Liver (tissue), 9 donors: Measurements from ENCODE around the gene HSF4. TPM values are rescaled to one million over a fixed set of nuclear protein-coding genes. Genes with fewer than 3 reads are reported as not detected.

Experiments used
- DNase-seq: peaks from one replicate; pipeline ENCODE4 v3.0.0-alpha.2; 2017; ENCODE audit warnings: low spot score
- H3K27ac ChIP-seq, 2 donors: one replicate each; pipeline ENCODE4 v1.7.0; 2013; ENCODE audit warnings: inconsistent platforms in 2 of 2, low read length in 2 of 2, control low read depth in 1 of 2, low read depth in 1 of 2, mild to moderate bottlenecking in 1 of 2
- H3K27me3 ChIP-seq, 4 donors: one replicate each; pipeline versions ENCODE4 v1.6.1 to v1.7.0; 2013; ENCODE audit warnings: low read length in 3 of 4, inconsistent platforms in 1 of 4, mild to moderate bottlenecking in 1 of 4, moderate library complexity in 1 of 4; ENCODE audit not compliant: control insufficient read depth in 4 of 4, insufficient read depth in 4 of 4
- H3K36me3 ChIP-seq, 4 donors: one replicate each; pipeline versions ENCODE4 v1.6.1 to v1.7.0; 2013; ENCODE audit warnings: low read length in 3 of 4, mild to moderate bottlenecking in 3 of 4, low read depth in 1 of 4, moderate library complexity in 1 of 4; ENCODE audit not compliant: control insufficient read depth in 4 of 4, insufficient read depth in 3 of 4
- H3K4me1 ChIP-seq, 4 donors: one replicate each; pipeline versions ENCODE4 v1.6.1 to v1.7.0; 2013; ENCODE audit warnings: low read length in 3 of 4, mild to moderate bottlenecking in 3 of 4, moderate library complexity in 1 of 4; ENCODE audit not compliant: control insufficient read depth in 4 of 4, insufficient read depth in 4 of 4
- H3K4me3 ChIP-seq, 3 donors: one replicate each; pipeline versions ENCODE4 v1.6.1 to v1.7.0; 2013; ENCODE audit warnings: low read length in 3 of 3, control low read depth in 1 of 3, low read depth in 1 of 3, mild to moderate bottlenecking in 1 of 3
- H3K9ac ChIP-seq, 2 donors: one replicate each; pipeline ENCODE4 v1.7.0; 2013; ENCODE audit warnings: low read length in 2 of 2, mild to moderate bottlenecking in 2 of 2, moderate library complexity in 2 of 2, control low read depth in 1 of 2, low read depth in 1 of 2
- H3K9me3 ChIP-seq, 4 donors: one replicate each; pipeline versions ENCODE4 v1.6.1 to v1.7.0; 2013; ENCODE audit warnings: low read length in 3 of 4; ENCODE audit not compliant: control insufficient read depth in 4 of 4
- ATF3 ChIP-seq: IDR thresholded peaks from 2 replicates; pipeline ENCODE4 v1.6.1; 2016; ENCODE audit warnings: antibody characterized with exemption
- CTCF ChIP-seq: fragments of 150-350 bp; IDR thresholded peaks from 2 replicates; pipeline ENCODE4 v1.5.1; 2017; ENCODE audit warnings: improper control_type of control experiment, low read depth, low read length; ENCODE audit not compliant: missing input control
- EGR1 ChIP-seq, 2 donors: IDR thresholded peaks; 2 replicates each; pipeline ENCODE4 v1.6.1; 2016 to 2018; ENCODE audit warnings: antibody characterized with exemption in 2 of 2, low read depth in 2 of 2
- FOXA1 ChIP-seq: IDR thresholded peaks from 2 replicates; pipeline ENCODE4 v1.6.1; 2016; ENCODE audit warnings: antibody characterized with exemption
- FOXA2 ChIP-seq: IDR thresholded peaks from 2 replicates; pipeline ENCODE4 v1.6.1; 2016; ENCODE audit warnings: antibody characterized with exemption
- GABPA ChIP-seq, 2 donors: IDR thresholded peaks in 1 of 2; conservative IDR thresholded peaks in 1 of 2; 2 replicates each; pipeline ENCODE4 v1.6.1; 2016; ENCODE audit warnings: antibody characterized with exemption in 2 of 2, mild to moderate bottlenecking in 1 of 2, moderate library complexity in 1 of 2
- HNF4A ChIP-seq, 2 donors: conservative IDR thresholded peaks; 2 replicates each; pipeline ENCODE4 v1.6.1; 2016; ENCODE audit warnings: antibody characterized with exemption in 2 of 2, mild to moderate bottlenecking in 2 of 2
- HNF4G ChIP-seq: IDR thresholded peaks from 2 replicates; pipeline ENCODE4 v1.6.1; 2016; ENCODE audit warnings: antibody characterized with exemption
- JUND ChIP-seq, 2 donors: IDR thresholded peaks; 2 replicates each; pipeline ENCODE4 v1.6.1; 2016; ENCODE audit warnings: antibody characterized with exemption in 2 of 2
- MAX ChIP-seq: IDR thresholded peaks from 2 replicates; pipeline ENCODE4 v1.6.1; 2016; ENCODE audit warnings: antibody characterized with exemption
- NR2F2 ChIP-seq: IDR thresholded peaks from 2 replicates; pipeline ENCODE4 v1.6.1; 2016; ENCODE audit warnings: antibody characterized with exemption
- RAD21 ChIP-seq, 2 donors: IDR thresholded peaks; 2 replicates each; pipeline ENCODE4 v1.6.1; 2016; ENCODE audit warnings: antibody characterized with exemption in 2 of 2, mild to moderate bottlenecking in 2 of 2
- REST ChIP-seq: IDR thresholded peaks from 2 replicates; pipeline ENCODE4 v1.6.1; 2016; ENCODE audit warnings: antibody characterized with exemption, mild to moderate bottlenecking
- RXRA ChIP-seq, 2 donors: IDR thresholded peaks; 2 replicates each; pipeline ENCODE4 v1.6.1; 2017 to 2018; ENCODE audit warnings: antibody characterized with exemption in 2 of 2, mild to moderate bottlenecking in 1 of 2
- TAF1 ChIP-seq: conservative IDR thresholded peaks from 2 replicates; pipeline ENCODE4 v1.6.1; 2016; ENCODE audit warnings: antibody characterized with exemption, mild to moderate bottlenecking
- YY1 ChIP-seq: IDR thresholded peaks from 2 replicates; pipeline ENCODE4 v1.6.1; 2016; ENCODE audit warnings: antibody characterized with exemption, mild to moderate bottlenecking
- ZBTB33 ChIP-seq: IDR thresholded peaks from 2 replicates; pipeline ENCODE4 v1.6.1; 2016; ENCODE audit warnings: antibody characterized with exemption
- WGBS: extraction: QIAGEN DNeasy Blood & Tissue Kit; methylation state at CpG from one replicate; pipeline ENCODE4 v1.1.7; 2013; 5-methylcytosine and 5-hydroxymethylcytosine counted together
- polyA plus RNA-seq, 2 donors: library from polyadenylated mRNA; stranded (reverse) in 1 of 2; unstranded in 1 of 2; fragments of 200-250 nt in 1 of 2; fragments of >200 nt in 1 of 2; fragmentation: Nextera tagmentation in 1 of 2; extraction: Ambion mirVana in 1 of 2; gene quantifications; one replicate each; pipeline versions ENCODE4 v1.2.1 to v1.2.3, GENCODE V29; 2013 to 2015
- total RNA-seq, 2 donors: library from RNA; depleted of rRNA; stranded (reverse); fragments of >200 nt; gene quantifications; one replicate each; pipeline ENCODE4 v1.2.3, GENCODE V29; 2014
- donor health status: healthy.
- donor health status: healthy.
- donor health status: healthy.
- donor health status: healthy.
- donor health status: healthy.

The HSF4 gene
- total and polyA plus RNA-seq, 4 donors = 0.42 to 5.1 (median 4.3) TPM

- peaks cover 14 to 24% (median 18%) of the 10 kb centered on the region in 4 donors for H3K4me1 ChIP-seq
- no peaks in the 10 kb centered on the region for H3K9me3 ChIP-seq
- no peak for TF ChIP-seq ATF3
- TF ChIP-seq YY1 = no peak
- TF ChIP-seq RXRA (IDR thresholded peaks at IDR 0.05) = no peak
- no peak for TF ChIP-seq HNF4G
- TF ChIP-seq FOXA1 = no peak
- TF ChIP-seq FOXA2 = no peak
- no peak for TF ChIP-seq MAX
- no peak for TF ChIP-seq TAF1
- no peak for TF ChIP-seq CTCF
- no peak for TF ChIP-seq RAD21 (IDR thresholded peaks at IDR 0.05)
- no peak for TF ChIP-seq GABPA (IDR thresholded peaks at IDR 0.05 in 1 of 2, conservative IDR thresholded peaks at IDR 0.05 in 1 of 2)
- no peak overlapping the region for H3K27ac ChIP-seq
- 97% methylated on average over 3 of the region's 3 CpGs for WGBS
- no peaks in the 10 kb centered on the region for H3K27me3 ChIP-seq
- peaks cover 0 to 23% (median 5%) of the 10 kb centered on the region in 4 donors for H3K36me3 ChIP-seq
- DNase-seq = no peak
- H3K4me3 ChIP-seq = no peak overlapping the region
- H3K9ac ChIP-seq = no peak overlapping the region
Observed at GRCh38 chr16:67206838-67207248, 42.3 kb downstream of the HSF4 start.

- H3K9ac ChIP-seq = no peak overlapping the region
- DNase-seq = no peak
Observed at GRCh38 chr16:67207249-67208091, 42.9 kb downstream of the HSF4 start.

More at GRCh38 chr16:67207249-67208091, 42.9 kb downstream of the HSF4 start:
- WGBS = 87% methylated on average over 21 of the region's 21 CpGs
- Histone ChIP-seq H3K27ac (no peak overlapping the region), H3K36me3 (peaks cover 0 to 17% (median 4%) of the 10 kb centered on the region in 4 donors), H3K4me3 (no peak overlapping the region), H3K27me3 (no peaks in the 10 kb centered on the region), H3K4me1 (peaks cover 14 to 24% (median 18%) of the 10 kb centered on the region in 4 donors), H3K9me3 (no peaks in the 10 kb centered on the region)
- TF ChIP-seq JUND (IDR thresholded peaks at IDR 0.05) (no peak), REST (no peak), HNF4A (conservative IDR thresholded peaks at IDR 0.05) (no peak), RXRA (IDR thresholded peaks at IDR 0.05) (no peak), ATF3 (no peak), YY1 (no peak), RAD21 (IDR thresholded peaks at IDR 0.05) (no peak), EGR1 (IDR thresholded peaks at IDR 0.05; ENCODE audit: low read depth in 2 of 2) (no peak), GABPA (IDR thresholded peaks at IDR 0.05 in 1 of 2, conservative IDR thresholded peaks at IDR 0.05 in 1 of 2) (no peak), ZBTB33 (no peak), FOXA1 (no peak), FOXA2 (no peak), MAX (no peak), NR2F2 (no peak), CTCF (no peak), TAF1 (no peak)
